CD4-positive, alpha-beta T cell (primary cell): ENCODE results near the gene NBEAL2. TPM values are rescaled to one million over a fixed set of nuclear protein-coding genes. Genes with fewer than 3 reads are reported as not detected.

ENCODE experiments used
- ATAC-seq: fragments of 200-7000 bp; cut with Tn5 transposase; one replicate; pipeline ENCODE4 v1.10.0; 2022; ENCODE audit warnings: mild to moderate bottlenecking; ENCODE audit not compliant: poor library complexity
- CTCF ChIA-PET: fragments of 350-600 bp; sonication (Branson Sonifier 250); formaldehyde crosslinking; loops from one replicate; lab custom pipeline; 2021; ENCODE audit warnings: antibody characterized with exemption, inconsistent platforms; lab: Charles Lee
- POLR2A ChIA-PET: fragments of 350-600 bp; sonication (Branson Sonifier 250); formaldehyde crosslinking; loops from one replicate; lab custom pipeline; 2021; ENCODE audit warnings: antibody characterized with exemption, inconsistent platforms; lab: Charles Lee
- DNase-seq, 14 experiments: peaks; one replicate each; pipeline ENCODE4 v3.0.0-alpha.2; 2013 to 2020; ENCODE audit warnings: mixed read lengths in 2 of 14
- H3K27ac ChIP-seq, 2 donors: one replicate each; pipeline versions ENCODE4 v1.5.1 to v1.7.0; 2013; ENCODE audit warnings: low read length in 2 of 2, low read depth in 1 of 2, mild to moderate bottlenecking in 1 of 2
- H3K27me3 ChIP-seq, 2 experiments: 1 replicate in 1 of 2; 2 replicates in 1 of 2; pipeline versions ENCODE4 v1.6.1 to v1.7.0; 2013; ENCODE audit warnings: low read length in 2 of 2, control low read depth in 1 of 2, mild to moderate bottlenecking in 1 of 2, moderate library complexity in 1 of 2; ENCODE audit not compliant: insufficient read depth in 2 of 2, control insufficient read depth in 1 of 2
- H3K36me3 ChIP-seq: one replicate; pipeline ENCODE4 v1.6.1; 2013; ENCODE audit warnings: low read length, control low read depth; ENCODE audit not compliant: insufficient read depth
- H3K4me1 ChIP-seq: one replicate; pipeline ENCODE4 v1.6.1; 2013; ENCODE audit warnings: low read length, control low read depth; ENCODE audit not compliant: insufficient read depth
- H3K4me3 ChIP-seq: one replicate; pipeline ENCODE4 v1.5.1; 2013; ENCODE audit warnings: mild to moderate bottlenecking, low read length, moderate library complexity
- H3K9me3 ChIP-seq, 2 experiments: 1 replicate in 1 of 2; 2 replicates in 1 of 2; pipeline versions ENCODE4 v1.6.1 to v1.7.0; 2013; ENCODE audit warnings: low read length in 2 of 2, mild to moderate bottlenecking in 2 of 2, control low read depth in 1 of 2, moderate library complexity in 1 of 2; ENCODE audit not compliant: control insufficient read depth in 1 of 2, insufficient read depth in 1 of 2
- H3K27ac Mint-ChIP-seq: one replicate; pipeline ENCODE4 v1.8.0; 2020; ENCODE audit warnings: mixed read lengths
- H3K27me3 Mint-ChIP-seq: one replicate; pipeline ENCODE4 v1.8.0; 2021; ENCODE audit warnings: mixed read lengths
- H3K36me3 Mint-ChIP-seq: one replicate; pipeline ENCODE4 v1.8.0; 2021; ENCODE audit warnings: low read depth, mixed read lengths
- H3K4me1 Mint-ChIP-seq: one replicate; pipeline ENCODE4 v1.8.0; 2021; ENCODE audit warnings: low read depth, mixed read lengths
- H3K4me3 Mint-ChIP-seq: one replicate; pipeline ENCODE4 v1.8.0; 2020; ENCODE audit warnings: mild to moderate bottlenecking, mixed read lengths
- H3K9me3 Mint-ChIP-seq: one replicate; pipeline ENCODE4 v1.8.0; 2020; ENCODE audit warnings: mixed read lengths
- CTCF ChIP-seq: fragments of 200-600 bp; IDR thresholded peaks from one replicate; pipeline ENCODE4 v1.8.0; 2022; ENCODE audit warnings: antibody characterized with exemption, mild to moderate bottlenecking
- intact Hi-C, 2 experiments: fragments of 100-400 bp; cut with DNase I in 1 of 2; cut with micrococcal nuclease in 1 of 2; formaldehyde crosslinking; loops; one replicate each; pipeline versions ENCODE4 v1.15.1 to v1.9.0; 2023 to 2025; cut with DNase I, micrococcal nuclease
- total RNA-seq, 174 experiments: library from RNA in 2 of 174; stranded (reverse) in 2 of 174; gene quantifications; one replicate each; pipeline ENCODE4 v1.2.3 and lab custom pipeline; 2021 to 2026

NBEAL2 gene
- total RNA-seq, 2 experiments from 2014 or later = 163 to 170 TPM

- Histone ChIP-seq H3K4me1 (peaks cover 20% of the 10 kb centered on the region), H3K4me3 (no peak overlapping the region), H3K9me3 (no peaks in the 10 kb centered on the region), H3K27ac (peak overlapping the region in 1 of 2 donors; percentile 9), H3K27me3 (no peaks in the 10 kb centered on the region), H3K36me3 (peaks cover 48% of the 10 kb centered on the region)
- Mint-ChIP-seq H3K36me3 (peaks cover 38% of the 10 kb centered on the region), H3K27me3 (no peaks in the 10 kb centered on the region), H3K4me1 (peaks cover 23% of the 10 kb centered on the region), H3K9me3 (no peaks in the 10 kb centered on the region), H3K4me3 (peak overlapping the region; percentile 42), H3K27ac (peak overlapping the region; percentile 73)
- no peak for TF ChIP-seq CTCF
- ChIA-PET CTCF (interaction anchor here (0.5 kb wide), 1 partner anchor 118 kb away, joined by 6 read pairs; no protein-coding TSS in a partner anchor), POLR2A (no interaction called here)
- intact Hi-C loops = loop anchor here in 1 of 2 experiments (5.0 kb wide), 2 partner anchors 45 to 310 kb away; no protein-coding TSS in a partner anchor
- no peak for DNase-seq
- no peak for ATAC-seq
These were observed 33.1 kb downstream of the NBEAL2 start for GRCh38 chr3:47012342-47013230.

DNA sequence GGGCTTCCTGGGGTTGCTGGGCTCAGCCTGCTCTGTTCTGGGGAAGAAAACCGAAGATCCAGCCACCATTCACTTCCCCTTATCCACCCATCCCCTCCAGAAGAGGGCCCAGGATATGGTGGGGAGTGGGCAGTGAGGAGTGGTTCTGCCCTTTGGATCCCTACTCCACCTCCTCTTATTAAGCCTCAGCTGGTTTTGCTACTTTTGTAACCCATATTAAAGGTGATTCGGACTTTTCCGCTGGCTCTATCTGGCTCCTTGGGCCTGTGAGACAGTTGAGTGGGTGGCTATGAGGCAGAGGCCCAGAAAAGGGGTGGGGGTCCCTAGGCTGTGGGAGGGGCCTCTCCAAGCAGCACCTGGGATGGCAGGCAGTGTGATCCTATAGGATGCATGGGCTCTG is 33.8 kb downstream of the NBEAL2 start:
- CTCF ChIA-PET = interaction anchor here (0.5 kb wide), 1 partner anchor 119 kb away, joined by 6 read pairs; no protein-coding TSS in a partner anchor
- peak overlapping the region; percentile 73 for H3K27ac Mint-ChIP-seq

GRCh38 chr3:47014036-47014435 is 34.6 kb downstream of the NBEAL2 start:
- ChIA-PET CTCF (no interaction called here), POLR2A (no interaction called here)
- H3K36me3 ChIP-seq = peaks cover 48% of the 10 kb centered on the region
- Mint-ChIP-seq H3K9me3 (no peaks in the 10 kb centered on the region), H3K4me1 (peaks cover 38% of the 10 kb centered on the region), H3K27ac (peak overlapping the region; percentile 73), H3K36me3 (peaks cover 52% of the 10 kb centered on the region), H3K4me3 (no peak overlapping the region), H3K27me3 (no peaks in the 10 kb centered on the region)
- no peaks in the 10 kb centered on the region for H3K27me3 ChIP-seq
- no peaks in the 10 kb centered on the region for H3K9me3 ChIP-seq
- H3K27ac ChIP-seq = peak overlapping the region in 1 of 2 donors; percentile 21
- no peak for ATAC-seq
- DNase-seq = no peak
- no peak overlapping the region for H3K4me3 ChIP-seq
- intact Hi-C loops = loop anchor here in 1 of 2 experiments (5.0 kb wide), 2 partner anchors 47 to 308 kb away; no protein-coding TSS in a partner anchor
- no peak for TF ChIP-seq CTCF
- peaks cover 18% of the 10 kb centered on the region for H3K4me1 ChIP-seq

More for the DNA sequence above, 33.8 kb downstream of the NBEAL2 start:
- ATAC-seq = no peak
- Mint-ChIP-seq H3K4me3 (no peak overlapping the region), H3K4me1 (peaks cover 30% of the 10 kb centered on the region), H3K36me3 (peaks cover 44% of the 10 kb centered on the region), H3K27me3 (no peaks in the 10 kb centered on the region), H3K9me3 (no peaks in the 10 kb centered on the region)
- intact Hi-C loops = loop anchor here in 1 of 2 experiments (5.0 kb wide), 2 partner anchors 46 to 309 kb away; no protein-coding TSS in a partner anchor
- no peak overlapping the region for H3K4me3 ChIP-seq
- H3K4me1 ChIP-seq = peaks cover 23% of the 10 kb centered on the region
- no peak for DNase-seq
- no peak for TF ChIP-seq CTCF
- no peak overlapping the region for H3K27ac ChIP-seq
- H3K27me3 ChIP-seq = no peaks in the 10 kb centered on the region
- no peaks in the 10 kb centered on the region for H3K9me3 ChIP-seq
- POLR2A ChIA-PET = no interaction called here
- H3K36me3 ChIP-seq = peaks cover 48% of the 10 kb centered on the region
